Measurements from ENCODE around the gene SAP30L. TPM values are rescaled to one million over a fixed set of nuclear protein-coding genes. Genes with fewer than 3 reads are reported as not detected.

The SAP30L gene
- total RNA-seq, 4 donors from 2014 or later = 36.7 to 69.6 (median 39.3) TPM

GRCh38 chr5:154506049-154506715 lies 60.4 kb downstream of the SAP30L start:
- peaks cover 0 to 6% (median 0%) of the 10 kb centered on the region in 4 donors for H3K4me1 ChIP-seq
- no peak overlapping the region for H3K27ac ChIP-seq
- H3K27me3 ChIP-seq = no peaks in the 10 kb centered on the region
- no peaks in the 10 kb centered on the region for H3K36me3 ChIP-seq
- no peak overlapping the region for H3K4me3 ChIP-seq
- no peak for TF ChIP-seq CTCF (IDR thresholded peaks at IDR 0.05)
- no peak for TF ChIP-seq POLR2A (IDR thresholded peaks at IDR 0.05)
- DNase-seq = no peak
- H3K9me3 ChIP-seq = no peaks in the 10 kb centered on the region

- no peak overlapping the region for H3K27ac ChIP-seq
- TF ChIP-seq POLR2A (IDR thresholded peaks at IDR 0.05) (no peak), CTCF (IDR thresholded peaks at IDR 0.05) (no peak)
- H3K27me3 ChIP-seq = no peaks in the 10 kb centered on the region
Measured at GRCh38 chr5:154506716-154507080, 60.9 kb downstream of the SAP30L start.

GRCh38 chr5:154508114-154508513 lies 62.3 kb downstream of the SAP30L start:
- no peak overlapping the region for H3K4me3 ChIP-seq
- H3K9me3 ChIP-seq = no peaks in the 10 kb centered on the region
- no peak overlapping the region for H3K27ac ChIP-seq
- H3K36me3 ChIP-seq = no peaks in the 10 kb centered on the region
- TF ChIP-seq POLR2A (IDR thresholded peaks at IDR 0.05) (no peak), CTCF (IDR thresholded peaks at IDR 0.05) (no peak)
- no peaks in the 10 kb centered on the region for H3K27me3 ChIP-seq
- H3K4me1 ChIP-seq = no peaks in the 10 kb centered on the region
- DNase-seq = no peak

More at GRCh38 chr5:154506716-154507080, 60.9 kb downstream of the SAP30L start:
- H3K4me3 ChIP-seq = no peak overlapping the region
- no peaks in the 10 kb centered on the region for H3K36me3 ChIP-seq
- H3K4me1 ChIP-seq = peaks cover 0 to 6% (median 0%) of the 10 kb centered on the region in 4 donors
- no peaks in the 10 kb centered on the region for H3K9me3 ChIP-seq
- DNase-seq = no peak

- H3K4me3 ChIP-seq = no peak overlapping the region
- H3K4me1 ChIP-seq = no peaks in the 10 kb centered on the region
- H3K27ac ChIP-seq = no peak overlapping the region
- no peaks in the 10 kb centered on the region for H3K27me3 ChIP-seq
- no peaks in the 10 kb centered on the region for H3K36me3 ChIP-seq
- no peak for TF ChIP-seq POLR2A (IDR thresholded peaks at IDR 0.05)
- TF ChIP-seq CTCF (IDR thresholded peaks at IDR 0.05) = no peak
- no peak for DNase-seq
- no peaks in the 10 kb centered on the region for H3K9me3 ChIP-seq
Measured at GRCh38 chr5:154509784-154510555, 64.2 kb downstream of the SAP30L start.

Other genes with a start within 250 kb of the SAP30L start
- 1 to 10 TPM in 1 of 4 donors, under 1 TPM in 1, not detected in 2; 0.54 to 1.8 TPM for gene HAND1, start 32.2 kb downstream of the SAP30L start, total RNA-seq

Data from Peyer's patch (tissue), 4 donors.